ENCODE data around the gene TCERG1L. TPM values are rescaled to one million over a fixed set of nuclear protein-coding genes. Genes with fewer than 3 reads are reported as not detected.

The TCERG1L gene
- total RNA-seq, 2 donors from 2014 or later: not detected

DNA sequence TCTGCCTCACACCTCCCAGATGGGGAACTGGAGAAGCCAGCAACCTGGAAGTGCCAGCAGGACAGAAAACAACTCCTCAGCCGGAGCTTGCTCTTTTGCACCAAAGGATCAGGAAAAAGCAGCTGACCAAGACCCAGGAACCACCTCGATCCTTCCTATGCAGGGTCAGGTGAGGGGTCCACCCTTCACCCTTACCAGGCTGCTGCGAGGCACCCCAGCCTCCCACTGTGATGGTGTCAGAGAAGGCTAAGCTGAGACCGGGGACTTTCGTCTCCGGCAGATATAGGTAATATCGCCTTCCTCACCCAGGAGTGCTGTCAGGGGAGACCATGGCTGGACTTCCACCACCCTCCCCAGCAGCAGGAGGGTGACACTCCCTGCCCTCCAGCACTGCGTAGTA lies 254.7 kb downstream of the TCERG1L start:
- Histone ChIP-seq H3K4me3 (no peak overlapping the region), H3K27ac (no peak overlapping the region), H3K4me1 (ENCODE audit: control insufficient read depth in 1 of 2, low read depth in 2 of 2) (no peaks in the 10 kb centered on the region), H3K27me3 (replicated peaks; ENCODE audit: insufficient read depth) (no peaks in the 10 kb centered on the region), H3K9me3 (no peaks in the 10 kb centered on the region), H3K36me3 (no peaks in the 10 kb centered on the region)
- TF ChIP-seq, protein P1, sequence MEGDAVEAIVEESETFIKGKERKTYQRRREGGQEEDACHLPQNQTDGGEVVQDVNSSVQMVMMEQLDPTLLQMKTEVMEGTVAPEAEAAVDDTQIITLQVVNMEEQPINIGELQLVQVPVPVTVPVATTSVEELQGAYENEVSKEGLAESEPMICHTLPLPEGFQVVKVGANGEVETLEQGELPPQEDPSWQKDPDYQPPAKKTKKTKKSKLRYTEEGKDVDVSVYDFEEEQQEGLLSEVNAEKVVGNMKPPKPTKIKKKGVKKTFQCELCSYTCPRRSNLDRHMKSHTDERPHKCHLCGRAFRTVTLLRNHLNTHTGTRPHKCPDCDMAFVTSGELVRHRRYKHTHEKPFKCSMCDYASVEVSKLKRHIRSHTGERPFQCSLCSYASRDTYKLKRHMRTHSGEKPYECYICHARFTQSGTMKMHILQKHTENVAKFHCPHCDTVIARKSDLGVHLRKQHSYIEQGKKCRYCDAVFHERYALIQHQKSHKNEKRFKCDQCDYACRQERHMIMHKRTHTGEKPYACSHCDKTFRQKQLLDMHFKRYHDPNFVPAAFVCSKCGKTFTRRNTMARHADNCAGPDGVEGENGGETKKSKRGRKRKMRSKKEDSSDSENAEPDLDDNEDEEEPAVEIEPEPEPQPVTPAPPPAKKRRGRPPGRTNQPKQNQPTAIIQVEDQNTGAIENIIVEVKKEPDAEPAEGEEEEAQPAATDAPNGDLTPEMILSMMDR (IDR thresholded peaks at IDR 0.05): no peak
- DNase-seq (ENCODE audit: low spot score) (no peak), ATAC-seq (ENCODE audit: insufficient number of reproducible peaks, low FRiP score, low read depth) (no peak)

DNA sequence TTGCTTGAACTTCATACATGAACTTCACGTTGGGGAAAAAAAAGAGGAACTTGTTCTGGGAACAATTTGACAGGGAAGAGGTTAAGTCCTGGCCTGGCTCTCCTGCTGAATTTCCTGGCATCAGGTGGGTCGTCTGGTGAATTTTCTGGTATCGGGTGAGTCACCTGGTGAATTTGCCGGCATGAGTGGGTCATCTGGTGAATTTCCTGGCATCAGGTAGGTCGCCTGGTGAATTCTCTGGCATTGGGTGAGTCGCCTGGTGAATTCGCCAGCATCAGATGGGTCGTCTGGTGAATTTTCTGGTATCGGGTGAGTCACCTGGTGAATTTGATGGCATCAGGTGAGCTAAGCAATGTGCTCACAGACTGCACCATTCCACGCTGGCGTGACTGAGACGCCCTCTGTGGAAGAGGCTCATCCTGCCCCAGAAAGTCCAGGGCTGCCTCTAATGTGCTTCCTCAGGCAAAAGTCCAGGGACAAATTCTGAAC lies 255.4 kb downstream of the TCERG1L start:
- Histone ChIP-seq H3K9me3 (no peaks in the 10 kb centered on the region), H3K4me1 (ENCODE audit: control insufficient read depth in 1 of 2, low read depth in 2 of 2) (no peaks in the 10 kb centered on the region), H3K4me3 (no peak overlapping the region), H3K27me3 (replicated peaks; ENCODE audit: insufficient read depth) (no peaks in the 10 kb centered on the region), H3K27ac (no peak overlapping the region), H3K36me3 (no peaks in the 10 kb centered on the region)
- no peak for DNase-seq (ENCODE audit: low spot score)
- ATAC-seq (ENCODE audit: insufficient number of reproducible peaks, low FRiP score, low read depth): no peak
- TF ChIP-seq, protein P1 (IDR thresholded peaks at IDR 0.05): no peak

DNA sequence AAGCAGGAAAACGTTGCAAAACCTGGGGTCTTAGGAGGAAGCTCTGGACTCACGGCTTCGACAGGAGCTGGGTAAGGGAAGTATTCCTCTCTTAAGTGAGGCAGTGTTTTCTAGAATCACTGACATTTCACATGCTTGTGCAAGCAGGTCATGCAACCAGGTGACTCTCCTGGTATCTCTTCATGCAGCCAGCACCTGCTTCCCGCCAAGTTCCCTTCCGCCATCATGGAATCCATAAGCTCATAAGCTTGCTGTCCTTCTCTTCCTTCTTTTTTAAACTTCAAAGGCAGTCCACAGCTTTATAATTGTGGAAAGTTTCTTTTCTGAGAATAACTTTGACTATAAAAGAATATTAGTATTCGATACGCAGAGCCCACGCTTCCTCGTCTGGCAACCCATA lies 256.1 kb downstream of the TCERG1L start:
- ATAC-seq (ENCODE audit: insufficient number of reproducible peaks, low FRiP score, low read depth) (no peak), DNase-seq (ENCODE audit: low spot score) (no peak)
- Histone ChIP-seq H3K27ac (no peak overlapping the region), H3K4me3 (no peak overlapping the region), H3K9me3 (no peaks in the 10 kb centered on the region), H3K4me1 (ENCODE audit: control insufficient read depth in 1 of 2, low read depth in 2 of 2) (no peaks in the 10 kb centered on the region), H3K36me3 (no peaks in the 10 kb centered on the region), H3K27me3 (replicated peaks; ENCODE audit: insufficient read depth) (no peaks in the 10 kb centered on the region)
- TF ChIP-seq, protein P1 (IDR thresholded peaks at IDR 0.05): no peak

DNA sequence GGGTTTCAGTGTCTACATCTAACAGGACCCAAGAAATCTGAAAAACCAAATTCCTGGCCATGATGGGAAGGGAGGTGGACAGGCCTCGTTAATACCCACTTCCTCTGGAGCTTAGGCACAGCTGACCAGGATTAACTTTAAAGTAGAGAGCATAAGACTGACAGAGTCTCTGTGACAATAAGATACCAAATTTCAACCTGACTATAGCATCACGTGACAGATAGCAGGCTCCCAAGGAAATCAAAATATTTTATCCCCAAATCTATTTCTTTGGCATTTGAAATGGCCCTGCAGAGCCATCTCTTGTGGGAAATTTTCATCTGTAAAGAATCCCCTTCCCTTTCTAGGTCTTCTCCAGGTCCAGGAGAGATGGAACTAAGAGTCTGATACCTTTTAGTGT lies 258.3 kb downstream of the TCERG1L start:
- Histone ChIP-seq H3K27ac (no peak overlapping the region), H3K9me3 (no peaks in the 10 kb centered on the region), H3K27me3 (replicated peaks; ENCODE audit: insufficient read depth) (no peaks in the 10 kb centered on the region), H3K4me3 (no peak overlapping the region), H3K36me3 (no peaks in the 10 kb centered on the region), H3K4me1 (ENCODE audit: control insufficient read depth in 1 of 2, low read depth in 2 of 2) (no peaks in the 10 kb centered on the region)
- no peak for DNase-seq (ENCODE audit: low spot score)
- ATAC-seq (ENCODE audit: insufficient number of reproducible peaks, low FRiP score, low read depth): no peak
- TF ChIP-seq, protein P1 (IDR thresholded peaks at IDR 0.05): no peak

DNA sequence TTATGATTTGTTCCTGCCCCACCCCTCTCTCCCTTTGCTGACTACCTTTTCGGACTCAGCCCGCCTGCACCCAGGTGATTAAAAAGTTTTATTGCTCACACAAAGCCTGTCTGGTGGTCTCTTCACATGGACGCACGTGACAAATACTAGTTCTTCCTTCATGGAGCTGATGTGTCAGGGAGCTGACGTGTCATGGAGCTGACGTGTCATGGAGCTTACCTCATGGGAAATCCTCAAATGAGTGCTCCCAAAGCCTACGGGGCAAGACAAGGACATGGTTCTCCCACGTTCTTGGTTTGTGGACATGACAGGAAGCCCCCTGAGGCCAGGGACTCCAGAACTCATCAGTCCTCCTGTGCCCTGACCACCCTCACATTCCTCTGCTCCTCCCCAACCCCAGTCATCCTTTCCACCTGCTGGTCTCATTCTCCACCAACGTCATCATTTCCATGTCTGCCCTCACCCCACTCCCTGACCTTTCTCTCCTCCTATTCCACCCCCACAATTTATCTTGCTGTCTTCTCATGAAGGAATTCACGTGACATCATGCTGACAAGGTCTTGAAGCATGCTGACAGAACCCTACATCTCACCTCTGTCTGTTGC lies 261.3 kb downstream of the TCERG1L start:
- ATAC-seq (ENCODE audit: insufficient number of reproducible peaks, low FRiP score, low read depth) (no peak), DNase-seq (ENCODE audit: low spot score) (no peak)

More for the DNA sequence above, 261.3 kb downstream of the TCERG1L start:
- Histone ChIP-seq H3K27ac (no peak overlapping the region), H3K9me3 (no peaks in the 10 kb centered on the region), H3K4me1 (ENCODE audit: control insufficient read depth in 1 of 2, low read depth in 2 of 2) (no peaks in the 10 kb centered on the region), H3K4me3 (no peak overlapping the region), H3K36me3 (no peaks in the 10 kb centered on the region), H3K27me3 (replicated peaks; ENCODE audit: insufficient read depth) (no peaks in the 10 kb centered on the region)
- TF ChIP-seq, protein P1 (IDR thresholded peaks at IDR 0.05): no peak

Data from thoracic aorta (tissue), 2 donors.